COLO668 (cell line): ENCODE measurements around the gene TMEM245.
A peak's percentile ranks its signal among the peaks of the same experiment; 100 is the strongest.

ENCODE experiments used
- DNase-seq: peaks from one replicate; lab custom pipeline; 2025; ENCODE audit not compliant: unreplicated experiment; lab: John Stamatoyannopoulos, UW

TMEM245 gene

DNA sequence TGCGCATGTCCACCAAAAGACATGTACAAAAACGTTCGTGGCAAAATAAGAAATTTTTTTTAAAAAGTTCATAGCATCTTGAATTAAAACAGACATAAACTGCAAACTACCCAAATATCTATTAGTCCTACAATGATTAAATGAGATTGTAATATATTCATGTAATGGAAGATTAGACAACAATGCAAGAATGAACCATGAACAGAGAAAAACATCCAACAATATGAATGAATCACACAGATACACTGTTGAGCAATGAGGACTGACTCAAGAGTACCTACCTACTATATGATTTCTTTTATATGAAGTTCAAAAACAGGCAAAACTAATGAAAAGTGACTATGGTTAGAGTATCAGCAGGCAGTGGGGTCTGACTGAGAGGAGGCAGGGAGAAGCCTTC is 88.5 kb downstream of the TMEM245 start:
- no peak for DNase-seq

GRCh38 chr9:109030426-109030825 is 89.3 kb downstream of the TMEM245 start:
- DNase-seq = no peak

GRCh38 chr9:109028457-109028856 is 91.3 kb downstream of the TMEM245 start:
- DNase-seq = no peak

DNA sequence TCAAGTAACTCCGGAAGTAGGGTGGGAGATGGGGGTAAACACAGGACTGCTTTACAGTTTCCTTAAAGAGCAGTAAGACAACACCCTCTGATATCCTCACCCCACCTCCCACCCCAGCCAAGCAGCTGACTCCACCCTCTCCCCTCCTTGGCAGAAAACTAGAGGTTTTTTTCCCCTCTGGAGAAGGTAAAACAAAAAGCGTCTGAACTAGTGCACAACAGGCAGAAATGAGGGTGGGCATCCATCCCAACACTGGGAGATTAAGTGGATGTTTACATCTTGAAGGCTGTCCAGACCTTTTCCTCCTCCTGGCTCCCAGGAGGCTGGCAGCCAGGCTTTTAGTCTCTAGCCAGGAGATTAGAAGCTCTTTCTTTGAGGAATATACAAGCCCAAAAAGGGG is 92.6 kb downstream of the TMEM245 start:
- DNase-seq = no peak

DNA sequence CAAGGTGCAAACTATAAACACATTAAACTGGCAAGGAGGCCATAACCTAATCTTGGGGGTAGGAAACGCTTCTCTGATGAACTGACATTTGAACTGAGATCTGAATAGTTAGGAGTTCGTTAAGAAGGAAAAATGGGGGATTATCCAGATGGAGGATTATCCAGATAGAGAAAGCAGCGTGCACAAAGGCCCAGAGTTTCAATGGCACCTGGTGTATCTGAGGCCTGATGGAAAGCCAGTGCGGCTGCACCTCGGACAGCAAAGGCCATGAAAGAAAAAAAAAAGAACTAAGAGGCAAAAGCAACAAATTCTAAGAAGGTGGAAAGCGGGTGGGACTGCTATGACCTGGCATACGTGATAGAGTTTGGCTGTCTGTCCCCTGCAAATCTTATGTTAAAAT is 93.4 kb downstream of the TMEM245 start:
- DNase-seq = no peak

- DNase-seq = no peak
These were observed 96.9 kb downstream of the TMEM245 start for GRCh38 chr9:109022873-109023272.

- DNase-seq = no peak
These were observed 98.9 kb downstream of the TMEM245 start for GRCh38 chr9:109020581-109021511.

DNA sequence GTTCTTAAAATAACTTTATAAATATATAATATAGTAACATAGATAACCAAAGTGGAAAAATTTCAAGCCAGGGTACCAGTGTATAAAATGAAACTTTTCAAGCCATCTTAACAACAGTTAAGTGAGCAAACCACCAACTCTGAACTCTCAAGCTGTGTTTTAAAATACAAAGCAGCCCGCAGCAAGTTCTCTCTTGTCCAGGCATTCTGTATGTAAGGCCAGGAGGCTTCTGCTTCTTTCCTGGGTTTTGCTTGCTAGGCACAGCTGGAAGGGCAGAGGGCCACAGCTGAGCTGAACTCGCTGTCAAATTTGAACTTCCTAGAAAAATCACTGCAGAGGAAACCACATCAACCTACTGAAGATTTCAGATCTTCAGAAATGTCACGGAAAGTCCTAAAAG is 99.6 kb downstream of the TMEM245 start:
- no peak for DNase-seq

- no peak for DNase-seq
These were observed 100.3 kb downstream of the TMEM245 start for GRCh38 chr9:109019420-109019819.

GRCh38 chr9:109017493-109017892 is 102.3 kb downstream of the TMEM245 start:
- no peak for DNase-seq

GRCh38 chr9:109017061-109017460 is 102.7 kb downstream of the TMEM245 start:
- no peak for DNase-seq

- DNase-seq = no peak
These were observed 103.6 kb downstream of the TMEM245 start for GRCh38 chr9:109016132-109016531.

DNA sequence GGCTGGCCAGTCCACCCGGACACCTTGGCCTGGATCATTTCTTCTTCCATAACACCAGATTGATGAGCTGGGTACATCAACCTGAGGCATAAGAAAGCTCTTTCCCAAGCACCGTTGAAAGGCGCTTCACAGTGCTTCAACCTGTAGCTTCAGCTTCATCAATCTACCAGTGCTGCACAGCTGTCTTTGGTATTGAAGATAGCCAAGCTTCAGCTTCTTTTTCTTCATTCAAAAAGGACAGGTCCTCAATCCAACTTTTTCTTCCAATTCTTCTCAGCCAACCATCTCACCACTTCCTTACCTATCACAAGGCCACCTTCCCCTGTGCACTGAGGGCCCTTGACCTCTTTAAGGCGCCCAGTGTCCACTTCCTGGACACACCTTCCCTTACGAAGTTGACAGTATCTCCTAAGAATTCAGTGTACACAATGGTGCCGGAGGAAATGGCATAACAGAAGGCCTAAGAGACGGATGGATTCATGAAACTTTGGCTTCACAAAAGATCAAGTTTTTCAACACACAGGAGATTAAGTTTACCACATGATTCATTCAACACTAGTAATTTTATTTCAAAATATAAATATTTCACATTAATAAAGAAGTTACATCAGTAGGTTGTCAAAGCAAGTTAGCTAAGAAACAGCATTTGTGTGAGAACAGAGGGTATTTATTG is 105.0 kb downstream of the TMEM245 start:
- no peak for DNase-seq

GRCh38 chr9:109013679-109014607 is 105.8 kb downstream of the TMEM245 start:
- DNase-seq = no peak

DNA sequence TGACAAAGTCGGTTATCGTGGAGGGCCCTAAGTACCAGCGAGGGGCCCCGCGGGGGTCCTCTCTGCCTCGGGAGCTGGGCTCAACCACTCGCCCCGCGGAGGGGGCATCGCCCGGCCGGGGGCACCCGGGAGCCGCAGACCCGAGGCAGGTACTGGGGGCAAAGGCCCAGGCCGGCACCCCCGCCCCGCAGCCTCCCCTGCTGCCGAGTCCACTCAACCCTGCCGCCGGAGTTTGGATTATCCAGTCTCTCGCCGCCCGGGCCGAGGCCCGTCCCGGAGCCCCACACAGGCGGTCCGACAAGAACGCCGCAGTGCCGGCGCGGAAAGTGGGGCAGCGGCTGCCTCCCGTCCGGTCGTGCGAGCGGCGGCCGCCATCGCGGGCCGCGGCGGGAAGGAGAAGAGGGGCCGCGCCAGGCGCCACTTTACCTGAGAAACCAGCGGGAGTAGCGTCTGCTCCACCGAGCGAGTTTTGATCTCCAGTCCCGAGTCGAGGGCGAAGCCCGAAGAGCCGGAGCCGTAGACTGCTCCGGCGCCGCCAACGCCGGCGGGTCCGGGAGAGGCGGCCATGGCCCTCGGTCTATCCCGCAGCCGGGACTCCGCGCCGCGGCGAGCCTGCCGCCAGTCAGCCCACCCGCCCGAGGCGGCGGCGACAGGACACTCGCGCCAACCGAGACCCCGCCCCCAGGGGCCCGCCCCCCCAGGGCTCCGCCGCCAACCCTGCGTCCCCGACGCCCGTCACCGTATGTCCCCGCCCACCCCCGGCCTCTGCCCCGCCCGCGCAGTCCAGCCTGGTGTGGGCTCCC is 106.7 kb downstream of the TMEM245 start, which contains the start of gene CTNNAL1:
Gene CTNNAL1, minus strand, starts transcription at position 624 of the 803 bp plus-strand sequence. Its CDS starts 57 bp downstream, at position 567.
- peak; percentile 93 for DNase-seq

- DNase-seq = peak; percentile 55
These were observed 107.5 kb downstream of the TMEM245 start for GRCh38 chr9:109012009-109012875.

GRCh38 chr9:109011231-109011671 is 108.5 kb downstream of the TMEM245 start:
- DNase-seq = no peak

DNA sequence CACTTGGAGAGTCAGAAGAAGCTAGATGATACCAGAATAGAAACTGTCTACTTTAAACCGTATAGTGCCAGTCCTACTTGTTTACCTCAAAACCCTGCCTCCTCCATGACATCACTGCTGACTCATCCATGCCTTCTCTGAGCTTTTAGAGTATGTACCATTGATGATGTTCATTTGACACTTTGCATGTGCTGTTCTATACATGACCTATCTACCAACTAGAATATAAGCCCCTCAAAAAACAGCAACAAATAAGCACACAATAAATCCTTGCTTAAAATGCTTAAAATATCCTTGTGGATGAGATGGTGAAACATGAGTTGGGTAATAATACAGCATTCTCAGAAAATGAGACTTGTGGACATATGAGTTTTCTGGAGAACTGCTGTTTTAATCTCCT is 109.0 kb downstream of the TMEM245 start:
- DNase-seq = peak; percentile 39

DNA sequence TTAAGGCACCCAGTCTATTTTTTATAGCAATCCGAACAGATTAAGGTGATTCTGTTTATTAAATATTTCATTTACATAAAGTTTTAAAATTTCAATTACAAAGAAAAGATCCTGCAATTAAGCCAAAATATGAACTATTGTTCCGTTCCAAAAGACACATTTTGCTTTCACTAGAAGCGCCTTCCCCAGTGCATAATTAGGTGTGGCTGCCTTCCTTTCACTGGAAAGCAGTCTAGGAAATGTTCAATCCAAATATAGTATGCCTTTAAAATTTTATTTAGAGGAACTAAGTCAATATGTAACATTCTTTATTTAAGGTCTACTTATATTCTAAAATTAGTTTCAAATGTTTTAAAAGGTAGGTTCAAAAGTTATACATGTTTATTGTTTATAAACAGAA is 114.1 kb downstream of the TMEM245 start:
- DNase-seq = no peak
